Urothelium cell line (cell line): ENCODE results near the gene SLC36A1.
"Not testable (repeated sequence)": the region's sequence is repeated elsewhere in the genome, so short reads cannot be mapped to it uniquely, and the experiment has no call there.

Experiments
- DNase-seq: peaks from one replicate; pipeline ENCODE4 v3.0.0; 2011; ENCODE audit warnings: low spot score, mixed read lengths
- FAIRE-seq: peaks from 2 replicates; lab custom pipeline; 2011; peaks lifted over from hg19 to GRCh38; lab: Jason Lieb, UNC

Gene SLC36A1

DNA sequence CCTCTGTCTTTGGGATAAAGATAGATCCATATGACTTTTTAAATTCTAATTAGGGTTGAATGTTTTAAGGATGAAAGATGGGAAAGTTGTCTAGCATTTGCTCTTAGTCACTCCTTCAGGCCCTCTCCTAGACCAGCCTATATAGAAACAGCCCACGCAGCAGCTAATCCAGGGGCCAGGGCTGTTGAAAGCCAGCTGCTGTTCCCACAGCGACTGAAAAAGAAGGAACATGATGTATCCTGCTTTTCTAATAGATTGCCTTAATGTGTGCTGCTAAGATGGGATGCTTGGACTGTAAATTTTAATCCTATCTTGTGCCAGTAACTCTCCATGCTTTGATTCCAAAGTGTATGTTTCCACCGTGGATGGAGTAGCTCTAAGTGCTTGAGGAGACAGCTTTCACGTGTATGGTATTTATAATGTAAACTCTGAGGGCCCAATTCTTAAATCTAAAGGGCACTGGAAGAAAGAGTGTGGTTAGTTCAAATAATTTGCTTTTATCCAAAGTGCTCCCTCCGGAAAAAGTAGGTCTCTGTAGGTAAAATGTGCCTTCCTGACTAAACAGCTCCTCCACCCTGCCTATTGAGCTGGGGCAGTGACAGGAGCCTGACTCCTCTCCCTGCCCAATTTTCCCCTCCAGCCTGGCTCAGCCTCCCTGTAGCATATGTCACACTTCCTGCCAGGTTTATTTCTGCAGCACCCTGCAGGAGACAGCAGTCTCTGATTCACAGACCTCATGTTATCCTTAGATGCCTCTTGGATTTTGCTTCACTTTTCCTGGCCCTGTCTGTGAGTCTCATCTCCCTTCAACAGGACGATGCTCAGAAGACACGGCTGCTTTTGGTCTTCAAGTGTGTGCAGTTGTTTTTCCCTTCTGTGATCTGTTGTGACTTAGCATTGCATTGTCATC lies 33.2 kb downstream of the SLC36A1 start:
- DNase-seq (no peak), FAIRE-seq (no peak)

- FAIRE-seq (no peak), DNase-seq (no peak)
These were observed 35.8 kb downstream of the SLC36A1 start for GRCh38 chr5:151483176-151483575.

DNA sequence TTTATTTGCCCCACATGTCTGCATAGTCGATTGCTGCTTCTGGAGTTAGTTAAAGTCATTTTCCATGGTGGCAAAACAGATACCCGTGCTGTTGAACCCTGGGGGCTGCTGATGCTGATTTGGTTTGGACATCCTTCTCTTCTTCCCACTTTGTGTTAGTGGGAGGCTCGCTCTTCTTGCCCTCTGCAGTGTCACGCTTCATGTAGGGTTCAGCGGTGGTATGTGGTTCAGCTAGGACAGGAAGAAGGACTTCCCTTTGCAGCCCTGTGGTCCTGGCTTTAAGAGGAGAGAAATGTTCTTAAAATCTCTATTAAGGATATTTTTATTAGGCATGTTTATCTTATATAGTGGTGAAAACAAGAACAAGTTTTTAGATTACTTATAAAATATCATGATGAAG lies 36.2 kb downstream of the SLC36A1 start:
- DNase-seq, result no peak
- FAIRE-seq, result no peak

- no peak for DNase-seq
- FAIRE-seq, result no peak
These were observed 40.1 kb downstream of the SLC36A1 start for GRCh38 chr5:151487544-151487943.

GRCh38 chr5:151490627-151491026 lies 43.2 kb downstream of the SLC36A1 start:
- FAIRE-seq (no peak), DNase-seq (no peak)

- FAIRE-seq (no peak), DNase-seq (no peak)
These were observed 43.7 kb downstream of the SLC36A1 start for GRCh38 chr5:151491062-151491461.

- FAIRE-seq, result no peak
- DNase-seq, result peak; percentile 28
These were observed 45.3 kb downstream of the SLC36A1 start for GRCh38 chr5:151492729-151493128.

GRCh38 chr5:151493665-151494064 lies 46.3 kb downstream of the SLC36A1 start:
- DNase-seq (no peak), FAIRE-seq (no peak)

DNA sequence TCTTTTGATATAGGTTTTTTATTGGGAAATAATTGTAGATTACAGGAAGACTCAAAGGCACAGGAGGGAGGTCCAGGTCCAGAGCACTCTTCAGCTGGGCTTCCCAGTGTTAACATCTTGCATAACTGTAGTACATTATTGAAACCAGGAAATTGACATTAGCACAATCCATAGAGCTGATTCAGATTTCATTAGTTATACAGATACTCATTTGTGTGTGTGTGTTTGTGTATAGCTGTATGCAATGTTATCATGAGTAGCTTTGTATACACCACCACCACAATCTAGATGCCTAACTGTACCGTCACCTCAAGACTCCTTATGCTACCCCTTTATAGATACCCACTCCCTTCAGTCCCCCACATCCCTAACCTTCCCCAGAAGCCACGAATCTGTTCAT lies 47.9 kb downstream of the SLC36A1 start:
- FAIRE-seq (no peak), DNase-seq (no peak)

DNA sequence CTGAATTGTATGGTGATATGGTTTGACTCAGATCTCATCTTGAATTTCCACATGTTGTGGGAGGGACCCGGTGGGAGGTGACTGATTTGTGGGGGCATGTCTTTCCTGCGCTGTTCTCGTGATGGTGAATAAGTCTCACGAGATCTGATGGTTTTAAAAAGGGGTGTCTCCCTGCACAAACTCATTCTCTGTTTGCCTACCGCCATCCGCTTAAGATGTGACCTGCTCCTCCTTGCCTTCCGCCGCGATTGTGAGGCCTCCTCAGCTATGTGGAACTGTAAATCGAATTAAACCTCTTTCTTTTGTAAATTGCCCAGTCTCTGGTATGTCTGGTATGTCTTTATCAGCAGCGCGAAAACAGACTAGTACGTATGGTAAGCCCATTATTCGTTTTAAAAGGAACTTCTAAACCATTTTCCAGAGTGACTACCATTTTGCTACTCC lies 48.7 kb downstream of the SLC36A1 start:
- no peak for FAIRE-seq

DNA sequence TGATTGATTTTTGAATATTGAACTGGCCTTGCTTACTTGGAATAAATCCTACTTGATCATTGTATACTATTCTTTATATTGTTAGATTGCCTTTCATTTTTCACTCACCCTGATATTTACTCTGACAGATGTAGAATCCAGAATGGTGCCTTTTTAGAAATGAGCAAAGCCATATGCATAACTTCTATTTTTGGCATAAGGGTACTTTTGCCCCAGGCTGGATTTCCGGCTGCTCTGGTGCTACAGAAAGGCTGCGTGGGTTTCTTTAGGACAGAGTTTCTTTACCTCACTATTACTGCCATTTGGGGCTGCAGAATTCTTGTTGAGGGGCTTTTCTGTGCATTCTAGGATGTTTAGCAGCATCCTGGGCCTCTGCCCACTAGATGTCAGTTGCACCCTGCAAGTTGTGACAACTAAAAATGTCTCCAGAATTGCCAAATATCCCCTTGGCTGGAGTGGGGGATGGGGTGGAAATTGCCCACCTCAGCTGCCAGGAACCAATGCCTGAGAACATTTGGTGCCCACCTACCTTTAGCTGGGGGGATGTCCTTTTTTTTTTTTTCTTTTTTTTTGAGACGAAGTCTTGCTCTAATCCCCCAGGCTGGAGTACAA lies 50.1 kb downstream of the SLC36A1 start:
- no peak for FAIRE-seq
- no peak for DNase-seq

More for the DNA sequence above, 48.7 kb downstream of the SLC36A1 start:
- DNase-seq, result no peak

- FAIRE-seq, result no peak
These were observed 51.2 kb downstream of the SLC36A1 start for GRCh38 chr5:151498395-151499155.

GRCh38 chr5:151499501-151500035 lies 52.2 kb downstream of the SLC36A1 start:
- DNase-seq (no peak), FAIRE-seq (no peak)

More at GRCh38 chr5:151498395-151499155, 51.2 kb downstream of the SLC36A1 start:
- no peak for DNase-seq

- FAIRE-seq (no peak), DNase-seq (no peak)
These were observed 56.6 kb downstream of the SLC36A1 start for GRCh38 chr5:151504006-151504405.

DNA sequence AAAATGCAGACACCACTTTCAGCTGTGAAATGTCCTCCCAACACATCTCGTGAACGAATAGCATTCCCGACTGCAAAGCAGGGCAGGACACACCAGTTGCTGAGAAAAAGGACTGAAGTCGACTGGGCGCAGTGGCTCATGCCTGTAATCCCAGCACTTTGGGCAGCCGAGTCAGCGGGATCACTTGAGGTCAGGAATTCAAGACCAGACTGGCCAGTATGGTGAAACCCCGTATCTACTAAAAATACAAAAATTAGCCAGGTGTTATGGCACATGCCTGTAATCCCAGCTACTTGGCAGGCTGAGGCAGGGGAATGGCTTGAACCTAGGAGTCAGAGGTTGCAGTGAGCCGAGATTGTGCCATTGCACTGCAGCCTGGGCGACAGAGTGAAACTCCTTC lies 60.9 kb downstream of the SLC36A1 start:
- DNase-seq, FAIRE-seq: not testable (repeated sequence)

GRCh38 chr5:151509231-151509630 lies 61.8 kb downstream of the SLC36A1 start:
- FAIRE-seq (no peak), DNase-seq (no peak)

DNA sequence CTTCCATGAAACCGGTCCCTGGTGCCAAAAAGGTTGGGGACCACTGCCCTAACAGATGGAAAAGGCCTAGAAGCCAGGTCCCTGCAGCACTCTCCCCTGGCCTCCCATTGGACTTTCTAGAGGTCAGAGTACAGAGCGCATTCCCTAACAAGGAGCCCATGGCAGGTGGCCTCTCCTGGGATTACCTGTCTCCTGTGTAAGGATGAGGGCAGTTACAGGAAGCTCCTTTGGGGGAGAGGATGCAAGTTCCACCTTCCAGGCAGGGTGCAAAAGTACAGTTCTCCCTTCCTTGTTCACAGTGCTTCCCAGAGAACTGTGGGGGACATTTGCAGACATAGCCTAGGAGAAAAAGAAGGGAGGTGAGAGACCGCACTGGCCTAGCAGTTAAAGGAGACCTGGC lies 62.4 kb downstream of the SLC36A1 start:
- DNase-seq (no peak), FAIRE-seq (no peak)

DNA sequence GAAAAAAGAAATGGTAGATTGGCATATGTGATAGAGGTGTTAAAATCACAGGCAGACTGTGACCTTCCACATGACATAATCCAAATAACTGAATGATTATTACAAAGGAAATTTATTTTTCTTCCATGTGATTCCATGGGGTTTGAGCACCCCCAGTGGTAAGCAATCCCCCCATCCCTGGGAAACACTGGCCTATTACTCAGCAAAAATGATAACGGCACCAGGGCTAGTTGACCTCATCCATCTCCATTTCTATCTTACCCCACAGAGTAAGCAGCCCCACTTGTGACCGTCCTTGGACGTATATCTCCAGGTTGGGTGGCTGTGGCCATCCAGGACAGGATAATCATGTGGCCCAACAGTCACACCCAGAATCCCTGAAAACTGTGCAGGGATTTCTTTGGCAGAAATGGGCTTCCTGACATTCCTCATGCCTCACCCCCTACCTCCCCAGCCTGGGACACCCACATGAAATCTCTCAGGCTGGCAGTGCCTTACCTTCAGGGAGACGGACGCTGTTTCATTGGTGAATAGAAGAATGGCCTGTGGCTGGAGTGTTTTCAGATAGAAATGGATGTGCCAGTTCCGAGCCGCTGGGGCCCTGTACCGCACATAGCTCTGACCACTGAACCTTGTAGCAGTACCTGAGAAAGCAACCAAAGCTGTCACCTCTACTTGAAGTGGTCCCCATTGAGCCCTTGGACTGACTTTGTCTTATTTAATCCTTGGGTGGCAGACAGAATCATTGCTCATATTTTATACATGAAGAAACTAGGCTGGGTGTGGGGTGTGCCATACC lies 69.9 kb downstream of the SLC36A1 start:
- no peak for FAIRE-seq
- DNase-seq, result no peak

- DNase-seq (no peak), FAIRE-seq (no peak)
These were observed 72.9 kb downstream of the SLC36A1 start for GRCh38 chr5:151520294-151520693.

GRCh38 chr5:151522226-151522625 lies 74.8 kb downstream of the SLC36A1 start:
- DNase-seq (no peak), FAIRE-seq (no peak)
